ENCODE results near the gene THAP5.

THAP5 gene

DNA sequence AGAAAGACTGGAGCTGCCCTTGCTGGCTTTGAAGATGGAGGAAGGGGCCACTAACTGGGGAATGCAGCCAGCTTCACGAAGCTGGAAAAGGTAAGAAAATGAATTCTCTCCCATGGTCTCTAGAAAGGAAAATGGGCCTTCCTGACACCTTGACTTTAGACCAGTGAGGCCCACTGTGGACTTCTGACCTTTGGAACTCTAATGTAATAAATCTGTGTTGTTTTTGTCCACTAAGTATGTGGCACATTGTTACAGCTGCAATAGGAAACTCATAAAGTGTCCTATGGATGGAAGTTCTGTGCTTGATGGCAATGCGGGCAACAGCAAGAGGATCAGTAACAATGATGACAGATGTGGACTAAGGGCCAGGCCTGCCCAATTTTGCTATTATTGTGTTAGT lies 21.1 kb upstream of the THAP5 start:
- Histone ChIP-seq H3K4me3 (ENCODE audit: low read length) (no peak overlapping the region), H3K36me3 (ENCODE audit: control insufficient read depth, low read length) (no peaks in the 10 kb centered on the region), H3K4me2 (ENCODE audit: low read length) (no peak overlapping the region), H3K27me3 (ENCODE audit: control insufficient read depth, low read length) (peaks cover 7% of the 10 kb centered on the region; the same call in 1 of the 2 replicates), H3K27ac (ENCODE audit: low read depth, low read length) (no peak overlapping the region), H3K9me3 (ENCODE audit: control insufficient read depth, insufficient read depth, low read length) (no peaks in the 10 kb centered on the region), H4K20me1 (ENCODE audit: control insufficient read depth, insufficient read depth, low read depth, low read length) (no peaks in the 10 kb centered on the region), H3K4me1 (ENCODE audit: control insufficient read depth, low read length) (no peaks in the 10 kb centered on the region), H3K9me2 (replicated peaks; ENCODE audit: control insufficient read depth, low read length) (no peaks in the 10 kb centered on the region), H3K79me2 (ENCODE audit: control insufficient read depth, low read length) (no peaks in the 10 kb centered on the region), H3F3A (ENCODE audit: control insufficient read depth, insufficient read depth) (no peaks in the 10 kb centered on the region)
- TF ChIP-seq, protein P1, sequence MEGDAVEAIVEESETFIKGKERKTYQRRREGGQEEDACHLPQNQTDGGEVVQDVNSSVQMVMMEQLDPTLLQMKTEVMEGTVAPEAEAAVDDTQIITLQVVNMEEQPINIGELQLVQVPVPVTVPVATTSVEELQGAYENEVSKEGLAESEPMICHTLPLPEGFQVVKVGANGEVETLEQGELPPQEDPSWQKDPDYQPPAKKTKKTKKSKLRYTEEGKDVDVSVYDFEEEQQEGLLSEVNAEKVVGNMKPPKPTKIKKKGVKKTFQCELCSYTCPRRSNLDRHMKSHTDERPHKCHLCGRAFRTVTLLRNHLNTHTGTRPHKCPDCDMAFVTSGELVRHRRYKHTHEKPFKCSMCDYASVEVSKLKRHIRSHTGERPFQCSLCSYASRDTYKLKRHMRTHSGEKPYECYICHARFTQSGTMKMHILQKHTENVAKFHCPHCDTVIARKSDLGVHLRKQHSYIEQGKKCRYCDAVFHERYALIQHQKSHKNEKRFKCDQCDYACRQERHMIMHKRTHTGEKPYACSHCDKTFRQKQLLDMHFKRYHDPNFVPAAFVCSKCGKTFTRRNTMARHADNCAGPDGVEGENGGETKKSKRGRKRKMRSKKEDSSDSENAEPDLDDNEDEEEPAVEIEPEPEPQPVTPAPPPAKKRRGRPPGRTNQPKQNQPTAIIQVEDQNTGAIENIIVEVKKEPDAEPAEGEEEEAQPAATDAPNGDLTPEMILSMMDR (IDR thresholded peaks at IDR 0.05; ENCODE audit: low read depth, low read length, poor library complexity, severe bottlenecking) = no peak
- TF ChIP-seq EZH2phosphoT487 (IDR thresholded peaks at IDR 0.05; ENCODE audit: borderline replicate concordance, low read length) = no peak

DNA sequence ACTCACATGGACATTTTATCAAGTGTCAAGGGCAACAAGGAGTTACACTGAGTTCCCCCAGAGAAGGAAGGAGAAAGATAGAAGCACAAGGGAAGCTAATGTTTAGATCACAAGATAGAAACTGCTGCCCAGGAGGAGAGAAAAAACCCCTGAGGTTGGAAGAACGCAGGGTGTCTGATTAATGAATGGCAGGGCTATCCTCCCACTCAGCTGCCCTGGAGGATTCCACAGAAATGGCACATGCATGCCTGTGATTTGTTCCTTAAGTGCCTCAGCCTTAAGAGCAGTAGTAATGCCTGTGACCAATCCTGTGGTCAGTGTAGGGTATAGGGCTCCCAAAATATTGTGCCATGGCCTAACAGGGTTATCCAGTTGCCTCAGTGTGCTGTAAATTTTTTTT lies 20.4 kb upstream of the THAP5 start:
- no peaks in the 10 kb centered on the region for H3K4me1 ChIP-seq (ENCODE audit: control insufficient read depth, low read length)
- peaks cover 7% of the 10 kb centered on the region for H3K27me3 ChIP-seq (ENCODE audit: control insufficient read depth, low read length)
- TF ChIP-seq, protein P1 (IDR thresholded peaks at IDR 0.05; ENCODE audit: low read depth, low read length, poor library complexity, severe bottlenecking) = no peak
- TF ChIP-seq EZH2phosphoT487 (IDR thresholded peaks at IDR 0.05; ENCODE audit: borderline replicate concordance, low read length) = no peak
- H4K20me1 ChIP-seq (ENCODE audit: control insufficient read depth, insufficient read depth, low read depth, low read length) = no peaks in the 10 kb centered on the region
- no peaks in the 10 kb centered on the region for H3K9me3 ChIP-seq (ENCODE audit: control insufficient read depth, insufficient read depth, low read length)
- H3K27ac ChIP-seq (ENCODE audit: low read depth, low read length) = no peak overlapping the region
- H3F3A ChIP-seq (ENCODE audit: control insufficient read depth, insufficient read depth) = no peaks in the 10 kb centered on the region
- H3K4me3 ChIP-seq (ENCODE audit: low read length) = no peak overlapping the region
- H3K79me2 ChIP-seq (ENCODE audit: control insufficient read depth, low read length) = no peaks in the 10 kb centered on the region
- no peaks in the 10 kb centered on the region for H3K36me3 ChIP-seq (ENCODE audit: control insufficient read depth, low read length)
- H3K4me2 ChIP-seq (ENCODE audit: low read length) = no peak overlapping the region
- no peaks in the 10 kb centered on the region for H3K9me2 ChIP-seq (replicated peaks; ENCODE audit: control insufficient read depth, low read length)

DNA sequence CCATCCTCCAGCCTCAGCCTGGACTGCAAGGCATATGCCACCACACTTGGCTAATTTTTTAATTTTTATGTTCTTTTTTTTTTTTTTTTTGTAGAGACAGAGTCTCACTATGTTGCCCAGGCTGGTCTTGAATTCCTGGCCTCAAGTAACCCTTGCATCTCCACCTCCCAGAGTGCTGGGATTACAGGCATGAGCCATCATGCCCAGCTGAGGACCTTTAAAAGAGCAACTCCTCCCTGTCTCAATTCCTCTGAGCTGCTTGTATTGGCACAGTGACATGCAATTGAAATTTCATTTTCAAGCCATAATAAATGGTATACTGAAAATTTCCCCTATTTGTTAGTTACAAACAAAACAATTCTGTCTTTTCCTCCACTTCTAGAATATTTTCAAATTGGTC lies 19.7 kb upstream of the THAP5 start:
- H3F3A ChIP-seq (ENCODE audit: control insufficient read depth, insufficient read depth) = no peaks in the 10 kb centered on the region
- no peak overlapping the region for H3K4me2 ChIP-seq (ENCODE audit: low read length)
- no peaks in the 10 kb centered on the region for H3K9me2 ChIP-seq (replicated peaks; ENCODE audit: control insufficient read depth, low read length)
- no peak for TF ChIP-seq EZH2phosphoT487 (IDR thresholded peaks at IDR 0.05; ENCODE audit: borderline replicate concordance, low read length)
- TF ChIP-seq, protein P1 (IDR thresholded peaks at IDR 0.05; ENCODE audit: low read depth, low read length, poor library complexity, severe bottlenecking) = no peak
- no peaks in the 10 kb centered on the region for H3K4me1 ChIP-seq (ENCODE audit: control insufficient read depth, low read length)
- H3K36me3 ChIP-seq (ENCODE audit: control insufficient read depth, low read length) = no peaks in the 10 kb centered on the region
- H4K20me1 ChIP-seq (ENCODE audit: control insufficient read depth, insufficient read depth, low read depth, low read length) = no peaks in the 10 kb centered on the region
- H3K27ac ChIP-seq (ENCODE audit: low read depth, low read length) = no peak overlapping the region
- H3K27me3 ChIP-seq (ENCODE audit: control insufficient read depth, low read length) = peaks cover 7% of the 10 kb centered on the region
- no peaks in the 10 kb centered on the region for H3K79me2 ChIP-seq (ENCODE audit: control insufficient read depth, low read length)
- H3K4me3 ChIP-seq (ENCODE audit: low read length) = no peak overlapping the region
- no peaks in the 10 kb centered on the region for H3K9me3 ChIP-seq (ENCODE audit: control insufficient read depth, insufficient read depth, low read length)

Data from DOHH2 (cell line).